ENCODE data around the gene LPP. TPM values are rescaled to one million over a fixed set of nuclear protein-coding genes. Genes with fewer than 3 reads are reported as not detected.

Gene LPP
- total RNA-seq, 3 donors from 2014 or later (not counting 1 experiment from before 2014, with no cell fraction given), result 137 to 163 (median 149) TPM

DNA sequence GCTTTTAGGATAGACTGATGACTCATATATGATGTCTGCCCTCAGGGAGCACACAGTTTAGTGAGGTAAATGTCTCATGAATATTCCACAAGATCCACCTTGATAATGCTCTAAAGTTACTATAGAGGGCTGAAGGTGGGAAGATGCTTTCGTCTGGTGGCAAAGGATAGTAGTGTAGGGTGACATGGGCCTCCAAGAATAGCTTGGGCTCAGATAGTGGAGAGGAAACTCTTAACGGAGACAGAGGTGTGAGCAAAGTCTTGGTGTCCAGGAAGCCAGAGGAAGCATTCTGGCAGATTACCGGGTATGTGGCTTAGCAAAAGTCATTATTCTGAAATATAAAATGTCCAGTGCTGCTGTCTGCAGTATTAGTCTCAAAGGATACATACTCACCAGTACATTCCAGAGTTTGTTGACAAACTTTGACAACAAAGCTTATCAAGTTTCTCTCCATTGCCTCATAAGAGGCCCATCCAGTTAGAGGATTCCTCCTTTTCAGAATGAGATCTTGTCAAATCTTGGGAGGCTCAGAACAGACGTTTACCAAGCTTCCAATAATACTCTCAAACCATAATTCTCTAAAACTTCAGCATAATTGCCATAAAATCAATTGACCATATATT, 316.7 kb downstream of the LPP start:
- no peaks in the 10 kb centered on the region for H3K9me3 Mint-ChIP-seq
- ATAC-seq, result no peak
- H3K4me1 Mint-ChIP-seq, result peaks cover 24 to 33% of the 10 kb centered on the region in 2 donors
- Histone ChIP-seq H3K9me3 (ENCODE audit: control insufficient read depth, insufficient read depth, low read length) (no peaks in the 10 kb centered on the region), H3K27me3 (ENCODE audit: control insufficient read depth, insufficient read depth, low read length) (no peaks in the 10 kb centered on the region), H3K4me3 (ENCODE audit: low read length) (no peak overlapping the region), H3K4me1 (ENCODE audit: control insufficient read depth, insufficient read depth, low read length) (no peaks in the 10 kb centered on the region), H3K27ac (ENCODE audit: low read length) (no peak overlapping the region), H3K36me3 (ENCODE audit: control insufficient read depth, insufficient read depth, low read length) (no peaks in the 10 kb centered on the region)
- no peaks in the 10 kb centered on the region for H3K27me3 Mint-ChIP-seq (ENCODE audit: low read depth in 2 of 2)
- DNase-seq, result no peak
- H3K36me3 Mint-ChIP-seq, result no peaks in the 10 kb centered on the region
- H3K4me3 Mint-ChIP-seq, result no peak overlapping the region
- 72% methylated on average over 3 of the region's 4 CpGs for WGBS (ENCODE audit: insufficient coverage)
- TF ChIP-seq, protein P1, sequence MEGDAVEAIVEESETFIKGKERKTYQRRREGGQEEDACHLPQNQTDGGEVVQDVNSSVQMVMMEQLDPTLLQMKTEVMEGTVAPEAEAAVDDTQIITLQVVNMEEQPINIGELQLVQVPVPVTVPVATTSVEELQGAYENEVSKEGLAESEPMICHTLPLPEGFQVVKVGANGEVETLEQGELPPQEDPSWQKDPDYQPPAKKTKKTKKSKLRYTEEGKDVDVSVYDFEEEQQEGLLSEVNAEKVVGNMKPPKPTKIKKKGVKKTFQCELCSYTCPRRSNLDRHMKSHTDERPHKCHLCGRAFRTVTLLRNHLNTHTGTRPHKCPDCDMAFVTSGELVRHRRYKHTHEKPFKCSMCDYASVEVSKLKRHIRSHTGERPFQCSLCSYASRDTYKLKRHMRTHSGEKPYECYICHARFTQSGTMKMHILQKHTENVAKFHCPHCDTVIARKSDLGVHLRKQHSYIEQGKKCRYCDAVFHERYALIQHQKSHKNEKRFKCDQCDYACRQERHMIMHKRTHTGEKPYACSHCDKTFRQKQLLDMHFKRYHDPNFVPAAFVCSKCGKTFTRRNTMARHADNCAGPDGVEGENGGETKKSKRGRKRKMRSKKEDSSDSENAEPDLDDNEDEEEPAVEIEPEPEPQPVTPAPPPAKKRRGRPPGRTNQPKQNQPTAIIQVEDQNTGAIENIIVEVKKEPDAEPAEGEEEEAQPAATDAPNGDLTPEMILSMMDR (IDR thresholded peaks at IDR 0.05), result no peak
- H3K27ac Mint-ChIP-seq, result no peak overlapping the region
- intact Hi-C loops (cut with micrococcal nuclease), result no loop called here

DNA sequence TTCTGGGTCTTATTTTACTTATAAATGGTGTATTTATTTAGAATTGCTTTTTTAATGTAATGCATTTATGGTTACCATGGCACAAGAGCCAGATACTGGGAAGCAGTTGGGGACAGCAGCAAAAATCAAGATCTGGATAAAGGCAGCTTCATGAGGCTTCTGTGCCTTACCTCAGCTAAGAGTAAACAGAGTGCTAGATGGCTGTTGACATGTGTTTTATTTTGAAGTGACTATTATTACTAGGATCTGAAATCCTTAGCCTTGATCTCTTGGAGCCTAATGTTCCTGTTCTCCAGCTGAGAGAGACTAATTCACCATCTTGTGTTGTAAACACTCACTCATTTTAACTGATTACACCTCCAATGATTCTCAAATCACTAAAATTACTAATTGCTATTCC, 317.8 kb downstream of the LPP start:
- intact Hi-C loops (cut with micrococcal nuclease), result no loop called here
- TF ChIP-seq, protein P1 (IDR thresholded peaks at IDR 0.05), result no peak
- Histone ChIP-seq H3K4me3 (ENCODE audit: low read length) (no peak overlapping the region), H3K36me3 (ENCODE audit: control insufficient read depth, insufficient read depth, low read length) (no peaks in the 10 kb centered on the region), H3K9me3 (ENCODE audit: control insufficient read depth, insufficient read depth, low read length) (no peaks in the 10 kb centered on the region), H3K4me1 (ENCODE audit: control insufficient read depth, insufficient read depth, low read length) (no peaks in the 10 kb centered on the region), H3K27ac (ENCODE audit: low read length) (no peak overlapping the region), H3K27me3 (ENCODE audit: control insufficient read depth, insufficient read depth, low read length) (no peaks in the 10 kb centered on the region)
- no peak overlapping the region for H3K4me3 Mint-ChIP-seq
- no peak overlapping the region for H3K27ac Mint-ChIP-seq
- H3K4me1 Mint-ChIP-seq, result peaks cover 26 to 33% of the 10 kb centered on the region in 2 donors
- no peaks in the 10 kb centered on the region for H3K36me3 Mint-ChIP-seq
- DNase-seq (no peak), ATAC-seq (no peak)
- H3K9me3 Mint-ChIP-seq, result no peaks in the 10 kb centered on the region
- H3K27me3 Mint-ChIP-seq (ENCODE audit: low read depth in 2 of 2), result no peaks in the 10 kb centered on the region

DNA sequence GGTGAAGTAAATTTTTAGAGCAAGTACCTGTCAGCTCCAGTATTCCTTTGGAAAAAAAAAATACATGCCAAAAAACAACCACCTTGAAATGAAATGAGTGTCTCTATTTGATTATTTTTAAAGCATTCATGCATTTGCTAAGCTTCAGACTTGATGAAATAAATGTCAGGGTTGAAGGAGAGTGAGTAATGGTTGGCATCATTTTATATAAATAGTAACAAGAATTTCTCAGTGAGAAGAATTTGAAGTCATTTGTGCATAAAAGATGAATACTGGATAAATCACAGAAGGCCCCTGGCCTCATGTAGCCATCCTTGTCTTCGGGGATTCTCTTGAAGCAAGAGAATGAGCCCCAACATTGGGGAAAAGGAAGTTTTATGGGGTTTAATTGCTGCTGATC, 318.4 kb downstream of the LPP start:
- no peaks in the 10 kb centered on the region for H3K9me3 Mint-ChIP-seq
- no peak overlapping the region for H3K27ac ChIP-seq (ENCODE audit: low read length)
- no peaks in the 10 kb centered on the region for H3K36me3 Mint-ChIP-seq
- no peaks in the 10 kb centered on the region for H3K4me1 ChIP-seq (ENCODE audit: control insufficient read depth, insufficient read depth, low read length)
- H3K4me3 Mint-ChIP-seq, result no peak overlapping the region
- H3K4me3 ChIP-seq (ENCODE audit: low read length), result no peak overlapping the region
- intact Hi-C loops (cut with micrococcal nuclease), result no loop called here
- no peak for DNase-seq
- no peak overlapping the region for H3K27ac Mint-ChIP-seq
- TF ChIP-seq, protein P1 (IDR thresholded peaks at IDR 0.05), result no peak
- 95% methylated on average over 1 of the region's 1 CpG for WGBS (ENCODE audit: insufficient coverage)
- H3K4me1 Mint-ChIP-seq, result peaks cover 29 to 37% of the 10 kb centered on the region in 2 donors
- no peaks in the 10 kb centered on the region for H3K27me3 Mint-ChIP-seq (ENCODE audit: low read depth in 2 of 2)
- H3K9me3 ChIP-seq (ENCODE audit: control insufficient read depth, insufficient read depth, low read length), result no peaks in the 10 kb centered on the region
- no peaks in the 10 kb centered on the region for H3K36me3 ChIP-seq (ENCODE audit: control insufficient read depth, insufficient read depth, low read length)
- ATAC-seq, result no peak
- H3K27me3 ChIP-seq (ENCODE audit: control insufficient read depth, insufficient read depth, low read length), result no peaks in the 10 kb centered on the region

DNA sequence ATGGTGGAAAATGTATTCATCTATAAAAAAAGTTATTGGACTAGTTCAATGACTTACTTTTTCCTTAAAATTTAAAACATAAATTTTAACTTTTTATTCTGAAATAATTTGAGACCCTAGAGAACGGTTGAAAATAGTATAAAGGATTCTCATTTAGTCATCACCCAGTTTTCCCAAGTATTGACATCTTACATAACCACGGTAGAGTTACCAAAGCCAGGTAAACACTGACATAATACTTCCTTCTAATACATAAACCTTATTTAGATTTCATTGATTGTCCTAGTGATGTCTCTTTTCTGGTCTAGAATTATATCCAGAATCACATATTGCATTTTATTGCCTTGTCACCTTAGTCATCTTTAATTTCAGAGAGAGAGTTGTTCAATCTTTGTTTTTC, 319.1 kb downstream of the LPP start:
- no peak overlapping the region for H3K27ac Mint-ChIP-seq

More for the DNA sequence above, 319.1 kb downstream of the LPP start:
- no peaks in the 10 kb centered on the region for H3K36me3 Mint-ChIP-seq
- H3K9me3 Mint-ChIP-seq, result no peaks in the 10 kb centered on the region
- no peaks in the 10 kb centered on the region for H3K36me3 ChIP-seq (ENCODE audit: control insufficient read depth, insufficient read depth, low read length)
- 100% methylated on average over 1 of the region's 2 CpGs for WGBS (ENCODE audit: insufficient coverage)
- ATAC-seq, result no peak
- no peaks in the 10 kb centered on the region for H3K27me3 Mint-ChIP-seq (ENCODE audit: low read depth in 2 of 2)
- DNase-seq, result no peak
- H3K4me3 ChIP-seq (ENCODE audit: low read length), result no peak overlapping the region
- H3K9me3 ChIP-seq (ENCODE audit: control insufficient read depth, insufficient read depth, low read length), result no peaks in the 10 kb centered on the region
- TF ChIP-seq, protein P1 (IDR thresholded peaks at IDR 0.05), result no peak
- no peaks in the 10 kb centered on the region for H3K27me3 ChIP-seq (ENCODE audit: control insufficient read depth, insufficient read depth, low read length)
- H3K4me1 Mint-ChIP-seq, result peaks cover 29 to 35% of the 10 kb centered on the region in 2 donors
- H3K27ac ChIP-seq (ENCODE audit: low read length), result no peak overlapping the region
- intact Hi-C loops (cut with micrococcal nuclease), result no loop called here
- H3K4me1 ChIP-seq (ENCODE audit: control insufficient read depth, insufficient read depth, low read length), result no peaks in the 10 kb centered on the region
- H3K4me3 Mint-ChIP-seq, result no peak overlapping the region
